Measurements from ENCODE around the gene PRPF6. TPM values are rescaled to one million over a fixed set of nuclear protein-coding genes. Genes with fewer than 3 reads are reported as not detected.

PRPF6 gene
- total and polyA plus RNA-seq, 2 of the 13 experiments (the other 11 are each of a cell fraction or from before 2014, with no cell fraction given), result 63.7 to 101 TPM

DNA sequence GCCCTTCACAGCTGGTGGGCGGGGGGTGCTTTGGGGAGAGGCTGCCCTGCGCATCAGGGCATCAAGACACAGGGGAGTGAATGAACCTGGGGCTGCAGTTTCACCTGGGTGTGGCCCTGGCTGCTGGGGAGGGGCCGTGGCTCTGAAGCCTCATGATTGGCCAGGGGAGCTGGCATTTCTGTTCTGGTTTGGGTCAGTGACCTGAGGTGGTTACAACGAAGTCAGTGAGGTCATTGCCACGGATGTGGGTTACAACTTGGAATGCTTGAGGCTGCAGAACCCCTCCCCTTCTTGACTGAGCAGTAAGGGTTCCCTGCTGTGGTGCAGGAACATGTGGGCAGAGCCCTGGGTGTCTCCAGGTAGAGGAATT, 85.0 kb downstream of the PRPF6 start (continued):
- TF ChIP-seq HES4 (CRISPR knock-in tag; IDR thresholded peaks at IDR 0.05; ENCODE audit: borderline replicate concordance) (no peak), FOXO1 (CRISPR knock-in tag; IDR thresholded peaks at IDR 0.05) (no peak), JUNB (CRISPR knock-in tag; IDR thresholded peaks at IDR 0.05; ENCODE audit: borderline replicate concordance) (no peak), POLR2AphosphoS5 (IDR thresholded peaks at IDR 0.05; ENCODE audit: low read depth, low read length) (peak; percentile 51; the same call in 1 of the 2 replicates), RBAK (CRISPR knock-in tag; IDR thresholded peaks at IDR 0.05) (0 out of 2 replicates have a peak, but pooled peaks have one; percentile 0), DNMT1 (CRISPR knock-in tag; IDR thresholded peaks at IDR 0.05) (0 out of 2 replicates have a peak, but pooled peaks have one; percentile 55), RBM22 (optimal IDR thresholded peaks at IDR 0.05; ENCODE audit: low read length) (no peak), ISL2 (CRISPR knock-in tag; IDR thresholded peaks at IDR 0.05) (no peak), ZNF720 (CRISPR knock-in tag; IDR thresholded peaks at IDR 0.05) (no peak), SNAI1 (CRISPR knock-in tag; IDR thresholded peaks at IDR 0.05; ENCODE audit: borderline replicate concordance) (no peak), ZNF225 (CRISPR knock-in tag; IDR thresholded peaks at IDR 0.05) (peak; percentile 1; the same call in 1 of the 2 replicates), RFX5 (IDR thresholded peaks at IDR 0.05; ENCODE audit: low read depth, low read length) (no peak), GTF3A (CRISPR knock-in tag; conservative IDR thresholded peaks at IDR 0.05) (no peak), ZNF670 (CRISPR knock-in tag; IDR thresholded peaks at IDR 0.05; ENCODE audit: borderline replicate concordance) (no peak), ZNF451 (CRISPR knock-in tag; IDR thresholded peaks at IDR 0.05) (no peak), ARNT (IDR thresholded peaks at IDR 0.05) (no peak), ZSCAN21 (CRISPR knock-in tag; IDR thresholded peaks at IDR 0.05; ENCODE audit: borderline replicate concordance) (0 out of 2 replicates have a peak, but pooled peaks have one; percentile 4), ZNF224 (CRISPR knock-in tag; IDR thresholded peaks at IDR 0.05) (no peak)
- TF ChIP-seq, protein P1, sequence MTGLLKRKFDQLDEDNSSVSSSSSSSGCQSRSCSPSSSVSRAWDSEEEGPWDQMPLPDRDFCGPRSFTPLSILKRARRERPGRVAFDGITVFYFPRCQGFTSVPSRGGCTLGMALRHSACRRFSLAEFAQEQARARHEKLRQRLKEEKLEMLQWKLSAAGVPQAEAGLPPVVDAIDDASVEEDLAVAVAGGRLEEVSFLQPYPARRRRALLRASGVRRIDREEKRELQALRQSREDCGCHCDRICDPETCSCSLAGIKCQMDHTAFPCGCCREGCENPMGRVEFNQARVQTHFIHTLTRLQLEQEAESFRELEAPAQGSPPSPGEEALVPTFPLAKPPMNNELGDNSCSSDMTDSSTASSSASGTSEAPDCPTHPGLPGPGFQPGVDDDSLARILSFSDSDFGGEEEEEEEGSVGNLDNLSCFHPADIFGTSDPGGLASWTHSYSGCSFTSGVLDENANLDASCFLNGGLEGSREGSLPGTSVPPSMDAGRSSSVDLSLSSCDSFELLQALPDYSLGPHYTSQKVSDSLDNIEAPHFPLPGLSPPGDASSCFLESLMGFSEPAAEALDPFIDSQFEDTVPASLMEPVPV (CRISPR knock-in tag; IDR thresholded peaks at IDR 0.05), result no peak
- TF ChIP-seq, protein P2, sequence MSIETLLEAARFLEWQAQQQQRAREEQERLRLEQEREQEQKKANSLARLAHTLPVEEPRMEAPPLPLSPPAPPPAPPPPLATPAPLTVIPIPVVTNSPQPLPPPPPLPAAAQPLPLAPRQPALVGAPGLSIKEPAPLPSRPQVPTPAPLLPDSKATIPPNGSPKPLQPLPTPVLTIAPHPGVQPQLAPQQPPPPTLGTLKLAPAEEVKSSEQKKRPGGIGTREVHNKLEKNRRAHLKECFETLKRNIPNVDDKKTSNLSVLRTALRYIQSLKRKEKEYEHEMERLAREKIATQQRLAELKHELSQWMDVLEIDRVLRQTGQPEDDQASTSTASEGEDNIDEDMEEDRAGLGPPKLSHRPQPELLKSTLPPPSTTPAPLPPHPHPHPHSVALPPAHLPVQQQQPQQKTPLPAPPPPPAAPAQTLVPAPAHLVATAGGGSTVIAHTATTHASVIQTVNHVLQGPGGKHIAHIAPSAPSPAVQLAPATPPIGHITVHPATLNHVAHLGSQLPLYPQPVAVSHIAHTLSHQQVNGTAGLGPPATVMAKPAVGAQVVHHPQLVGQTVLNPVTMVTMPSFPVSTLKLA (IDR thresholded peaks at IDR 0.05), result no peak
- TF ChIP-seq, protein P3, sequence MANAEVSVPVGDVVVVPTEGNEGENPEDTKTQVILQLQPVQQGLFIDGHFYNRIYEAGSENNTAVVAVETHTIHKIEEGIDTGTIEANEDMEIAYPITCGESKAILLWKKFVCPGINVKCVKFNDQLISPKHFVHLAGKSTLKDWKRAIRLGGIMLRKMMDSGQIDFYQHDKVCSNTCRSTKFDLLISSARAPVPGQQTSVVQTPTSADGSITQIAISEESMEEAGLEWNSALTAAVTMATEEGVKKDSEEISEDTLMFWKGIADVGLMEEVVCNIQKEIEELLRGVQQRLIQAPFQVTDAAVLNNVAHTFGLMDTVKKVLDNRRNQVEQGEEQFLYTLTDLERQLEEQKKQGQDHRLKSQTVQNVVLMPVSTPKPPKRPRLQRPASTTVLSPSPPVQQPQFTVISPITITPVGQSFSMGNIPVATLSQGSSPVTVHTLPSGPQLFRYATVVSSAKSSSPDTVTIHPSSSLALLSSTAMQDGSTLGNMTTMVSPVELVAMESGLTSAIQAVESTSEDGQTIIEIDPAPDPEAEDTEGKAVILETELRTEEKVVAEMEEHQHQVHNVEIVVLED (CRISPR knock-in tag; IDR thresholded peaks at IDR 0.05; ENCODE audit: borderline replicate concordance), result no peak
- TF ChIP-seq, protein P4, sequence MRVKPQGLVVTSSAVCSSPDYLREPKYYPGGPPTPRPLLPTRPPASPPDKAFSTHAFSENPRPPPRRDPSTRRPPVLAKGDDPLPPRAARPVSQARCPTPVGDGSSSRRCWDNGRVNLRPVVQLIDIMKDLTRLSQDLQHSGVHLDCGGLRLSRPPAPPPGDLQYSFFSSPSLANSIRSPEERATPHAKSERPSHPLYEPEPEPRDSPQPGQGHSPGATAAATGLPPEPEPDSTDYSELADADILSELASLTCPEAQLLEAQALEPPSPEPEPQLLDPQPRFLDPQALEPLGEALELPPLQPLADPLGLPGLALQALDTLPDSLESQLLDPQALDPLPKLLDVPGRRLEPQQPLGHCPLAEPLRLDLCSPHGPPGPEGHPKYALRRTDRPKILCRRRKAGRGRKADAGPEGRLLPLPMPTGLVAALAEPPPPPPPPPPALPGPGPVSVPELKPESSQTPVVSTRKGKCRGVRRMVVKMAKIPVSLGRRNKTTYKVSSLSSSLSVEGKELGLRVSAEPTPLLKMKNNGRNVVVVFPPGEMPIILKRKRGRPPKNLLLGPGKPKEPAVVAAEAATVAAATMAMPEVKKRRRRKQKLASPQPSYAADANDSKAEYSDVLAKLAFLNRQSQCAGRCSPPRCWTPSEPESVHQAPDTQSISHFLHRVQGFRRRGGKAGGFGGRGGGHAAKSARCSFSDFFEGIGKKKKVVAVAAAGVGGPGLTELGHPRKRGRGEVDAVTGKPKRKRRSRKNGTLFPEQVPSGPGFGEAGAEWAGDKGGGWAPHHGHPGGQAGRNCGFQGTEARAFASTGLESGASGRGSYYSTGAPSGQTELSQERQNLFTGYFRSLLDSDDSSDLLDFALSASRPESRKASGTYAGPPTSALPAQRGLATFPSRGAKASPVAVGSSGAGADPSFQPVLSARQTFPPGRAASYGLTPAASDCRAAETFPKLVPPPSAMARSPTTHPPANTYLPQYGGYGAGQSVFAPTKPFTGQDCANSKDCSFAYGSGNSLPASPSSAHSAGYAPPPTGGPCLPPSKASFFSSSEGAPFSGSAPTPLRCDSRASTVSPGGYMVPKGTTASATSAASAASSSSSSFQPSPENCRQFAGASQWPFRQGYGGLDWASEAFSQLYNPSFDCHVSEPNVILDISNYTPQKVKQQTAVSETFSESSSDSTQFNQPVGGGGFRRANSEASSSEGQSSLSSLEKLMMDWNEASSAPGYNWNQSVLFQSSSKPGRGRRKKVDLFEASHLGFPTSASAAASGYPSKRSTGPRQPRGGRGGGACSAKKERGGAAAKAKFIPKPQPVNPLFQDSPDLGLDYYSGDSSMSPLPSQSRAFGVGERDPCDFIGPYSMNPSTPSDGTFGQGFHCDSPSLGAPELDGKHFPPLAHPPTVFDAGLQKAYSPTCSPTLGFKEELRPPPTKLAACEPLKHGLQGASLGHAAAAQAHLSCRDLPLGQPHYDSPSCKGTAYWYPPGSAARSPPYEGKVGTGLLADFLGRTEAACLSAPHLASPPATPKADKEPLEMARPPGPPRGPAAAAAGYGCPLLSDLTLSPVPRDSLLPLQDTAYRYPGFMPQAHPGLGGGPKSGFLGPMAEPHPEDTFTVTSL (CRISPR knock-in tag; IDR thresholded peaks at IDR 0.05; ENCODE audit: borderline replicate concordance), result no peak

Measured in HepG2 (cell line).